HL-60 (cell line): ENCODE results near the gene INPP5E.

Experiments used
- DNase-seq, 2 experiments: peaks; one replicate each; pipeline ENCODE4 v3.0.0-alpha.2; 2010 to 2020; ENCODE audit warnings: low read depth in 1 of 2, low spot score in 1 of 2
- H3K27ac ChIP-seq: fragments of 250-450 bp; sonication (Bioruptor Pico); replicated peaks from 2 replicates; pipeline ENCODE4 v1.5.1; 2020; ENCODE audit warnings: mild to moderate bottlenecking, moderate library complexity
- H3K27me3 ChIP-seq: fragments of 250-450 bp; sonication (Bioruptor Pico); 2 replicates; pipeline ENCODE4 v1.5.1; 2021; ENCODE audit warnings: mild to moderate bottlenecking, moderate library complexity; ENCODE audit not compliant: insufficient read depth, poor library complexity, severe bottlenecking
- H3K4me3 ChIP-seq: replicated peaks from 2 replicates; pipeline ENCODE4 v1.5.1; 2011; ENCODE audit warnings: mild to moderate bottlenecking, control low read depth, low read length; ENCODE audit not compliant: insufficient read depth
- CTCF ChIP-seq: IDR thresholded peaks from one replicate; pipeline ENCODE4 v1.5.1; 2011; ENCODE audit warnings: low read length, control low read depth, inconsistent platforms; ENCODE audit not compliant: insufficient read depth
- GABPA ChIP-seq: IDR thresholded peaks from 2 replicates; pipeline ENCODE4 v1.6.1; 2012; ENCODE audit warnings: low read depth
- POLR2AphosphoS5 ChIP-seq: IDR thresholded peaks from 2 replicates; pipeline ENCODE4 v1.6.1; 2012; ENCODE audit warnings: low read depth
- REST ChIP-seq: IDR thresholded peaks from 2 replicates; pipeline ENCODE4 v1.6.1; 2012; ENCODE audit warnings: low read depth; ENCODE audit not compliant: insufficient replicate concordance
- SPI1 ChIP-seq: IDR thresholded peaks from 2 replicates; pipeline ENCODE4 v1.6.1; 2012; ENCODE audit warnings: low read depth, mild to moderate bottlenecking, borderline replicate concordance

Gene INPP5E

GRCh38 chr9:136398286-136398685 lies 41.4 kb downstream of the INPP5E start:
- peak overlapping the region; percentile 82 for H3K4me3 ChIP-seq
- H3K27ac ChIP-seq = no peak overlapping the region; the same call in 1 of the 2 replicates
- TF ChIP-seq POLR2AphosphoS5 = no peak
- no peak for TF ChIP-seq SPI1
- TF ChIP-seq REST = no peak
- no peak for TF ChIP-seq GABPA
- TF ChIP-seq CTCF = no peak
- H3K27me3 ChIP-seq = no peaks in the 10 kb centered on the region
- DNase-seq = no peak

GRCh38 chr9:136397643-136398042 lies 42.0 kb downstream of the INPP5E start:
- no peak for DNase-seq
- Histone ChIP-seq H3K27ac (no peak overlapping the region), H3K4me3 (no peak overlapping the region), H3K27me3 (no peaks in the 10 kb centered on the region)
- TF ChIP-seq GABPA (no peak), CTCF (no peak), POLR2AphosphoS5 (no peak), SPI1 (no peak), REST (no peak)

GRCh38 chr9:136396219-136396515 lies 43.5 kb downstream of the INPP5E start:
- no peak overlapping the region for H3K27ac ChIP-seq
- TF ChIP-seq REST (no peak), POLR2AphosphoS5 (no peak), SPI1 (no peak)
- no peaks in the 10 kb centered on the region for H3K27me3 ChIP-seq
- no peak overlapping the region for H3K4me3 ChIP-seq
- no peak for DNase-seq
